Stimulated activated CD4-positive, alpha-beta T cell treated with anti-CD3 and anti-CD28 coated beads, Interleukin-1b, Interleukin-23, amount 100 ng/mL, for 1 hour (primary cell): Measurements from ENCODE around the gene RGS3.
"Not testable (repeated sequence)": the region's sequence is repeated elsewhere in the genome, so short reads cannot be mapped to it uniquely, and the experiment has no call there.

Source experiments
- DNase-seq, 2 donors: peaks; one replicate each; pipeline ENCODE4 v3.0.0-alpha.2; 2020; ENCODE audit warnings: low read depth in 2 of 2

Gene RGS3

GRCh38 chr9:113463418-113464285, at the start of gene RGS3:
RGS3 (plus strand) TSS chr9:113463727; CDS start chr9:113463803, 76 bp downstream.
- DNase-seq: no peak

GRCh38 chr9:113416149-113416721, 47.3 kb upstream of the RGS3 start:
- no peak for DNase-seq

GRCh38 chr9:113417370-113417769, 46.2 kb upstream of the RGS3 start:
- no peak for DNase-seq

DNA sequence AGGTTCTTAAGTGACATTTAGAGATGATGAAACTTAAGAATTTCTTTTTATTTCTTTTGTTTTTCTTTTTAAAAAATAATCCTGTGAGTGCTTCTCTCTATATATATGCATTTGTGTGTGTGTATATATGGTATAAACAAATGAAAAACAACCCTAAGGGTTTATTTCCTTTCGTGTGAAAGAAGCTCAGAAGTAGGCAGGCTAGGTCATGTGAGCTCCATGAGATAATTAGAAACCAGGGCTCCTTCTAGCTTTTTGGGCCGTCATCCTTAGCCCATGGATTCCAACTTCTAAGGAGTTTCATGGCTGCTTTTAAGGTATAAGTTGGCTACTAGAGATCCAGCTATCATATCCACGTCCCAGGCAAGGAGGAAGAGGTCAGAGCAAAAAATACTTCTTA, 41.8 kb upstream of the RGS3 start:
- DNase-seq: no peak

GRCh38 chr9:113425072-113425471, 38.5 kb upstream of the RGS3 start:
- no peak for DNase-seq

DNA sequence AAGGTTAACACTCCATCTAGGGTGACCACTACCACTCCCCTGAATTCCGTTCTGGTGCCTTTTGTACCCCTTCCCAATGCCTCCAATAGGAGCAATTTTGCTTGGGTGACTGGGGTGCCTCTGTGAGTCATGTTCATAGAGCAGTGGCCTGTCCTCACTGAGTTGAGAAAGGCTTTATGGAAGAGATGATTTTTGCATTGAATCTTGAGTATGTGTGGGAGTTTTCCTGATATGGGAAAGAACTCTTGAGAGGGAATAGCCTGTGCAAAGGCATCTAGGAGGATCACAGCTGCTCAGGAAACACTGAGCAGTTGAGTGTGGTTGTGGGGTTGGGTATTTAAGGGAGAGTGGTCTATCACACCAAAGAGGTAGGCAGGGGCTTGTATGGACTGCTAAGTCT, 36.8 kb upstream of the RGS3 start:
- DNase-seq: no peak

- no peak for DNase-seq
Measured at GRCh38 chr9:113427629-113428028, 35.9 kb upstream of the RGS3 start.

DNA sequence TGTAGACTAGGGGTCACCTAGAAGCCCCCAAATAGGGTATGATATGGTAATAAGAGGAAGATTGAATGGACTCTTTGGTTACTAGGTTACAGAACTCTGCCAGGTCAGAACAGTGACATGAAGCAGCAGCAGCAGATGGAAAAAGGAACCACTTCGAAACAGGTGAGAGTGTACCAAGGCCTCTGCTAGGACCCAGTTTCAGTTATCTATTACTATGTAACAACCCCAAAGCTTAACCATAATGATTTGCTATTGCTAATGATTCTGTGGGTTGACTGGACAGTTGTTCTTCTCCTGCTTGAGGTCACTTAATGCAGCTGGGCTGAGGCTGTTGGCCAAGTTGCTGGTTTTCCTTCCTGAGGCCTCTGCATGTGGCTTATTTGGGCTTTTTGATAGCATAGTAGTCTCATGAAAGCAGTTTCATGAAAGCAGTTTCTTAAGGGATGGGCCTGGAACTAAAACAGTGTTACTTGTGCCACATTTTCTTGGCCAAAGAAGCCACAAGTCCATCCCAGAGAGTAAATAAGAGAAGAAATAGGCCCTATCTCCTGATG, 35.4 kb upstream of the RGS3 start:
- no peak for DNase-seq

DNA sequence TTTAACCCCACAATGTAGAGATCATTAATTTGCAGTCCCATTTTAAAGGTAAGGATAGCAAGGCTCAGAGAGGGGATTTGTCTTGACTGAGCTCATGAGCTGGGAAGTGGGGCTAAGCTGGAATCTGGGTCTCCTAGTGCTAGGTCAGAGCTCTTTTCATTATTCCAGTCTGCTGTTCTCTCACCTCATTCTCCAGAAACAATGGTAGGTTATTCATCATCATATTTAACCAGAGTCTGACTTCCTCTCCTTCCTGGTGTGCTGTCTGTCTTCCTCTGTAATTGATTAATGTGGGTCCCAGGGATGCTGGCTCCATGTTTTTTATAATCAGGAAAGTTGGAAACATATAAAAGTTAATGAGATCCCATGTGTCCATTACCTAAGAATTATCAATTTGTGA, 32.3 kb upstream of the RGS3 start:
- no peak for DNase-seq

- DNase-seq: no peak
Measured at GRCh38 chr9:113436728-113437515, 26.6 kb upstream of the RGS3 start.

DNA sequence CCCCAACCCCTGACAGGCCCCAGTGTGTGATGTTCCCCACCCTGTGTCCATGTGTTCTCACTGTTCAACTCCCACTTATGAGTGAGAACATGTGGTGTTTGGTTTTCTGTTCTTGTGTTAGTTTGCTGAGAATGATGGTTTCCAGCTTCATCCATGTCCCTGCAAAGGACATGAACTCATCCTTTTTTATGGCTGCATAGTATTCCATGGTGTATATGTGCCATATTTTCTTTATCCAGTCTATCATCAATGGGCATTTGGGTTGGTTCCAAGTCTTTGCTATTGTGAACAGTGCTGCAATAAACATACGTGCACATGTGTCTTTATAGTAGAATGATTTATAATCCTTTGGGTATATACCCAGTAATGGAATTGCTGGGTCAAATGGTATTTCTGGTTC, 25.8 kb upstream of the RGS3 start:
- DNase-seq: not testable (repeated sequence)

DNA sequence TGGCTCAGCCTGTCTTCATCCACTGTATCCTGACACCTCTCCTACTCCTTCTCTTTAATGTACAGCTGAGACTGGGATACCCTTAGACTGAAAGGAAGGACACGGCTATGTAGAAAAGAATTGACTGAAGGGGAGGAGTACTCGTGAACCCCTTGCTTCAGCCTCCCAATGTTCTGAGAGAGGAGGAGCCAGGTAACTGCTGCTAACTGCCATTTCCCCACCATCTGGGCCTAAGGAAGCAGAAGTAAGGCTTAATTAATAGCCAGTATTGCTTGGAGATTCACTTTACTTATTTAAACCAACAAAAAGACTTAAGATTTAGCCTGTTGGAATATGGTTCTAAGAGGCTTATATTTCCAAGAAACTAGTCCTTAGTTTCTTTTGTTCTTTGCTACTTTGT, 18.8 kb upstream of the RGS3 start:
- no peak for DNase-seq

- DNase-seq: no peak
Measured at GRCh38 chr9:113446323-113446740, 17.2 kb upstream of the RGS3 start.

DNA sequence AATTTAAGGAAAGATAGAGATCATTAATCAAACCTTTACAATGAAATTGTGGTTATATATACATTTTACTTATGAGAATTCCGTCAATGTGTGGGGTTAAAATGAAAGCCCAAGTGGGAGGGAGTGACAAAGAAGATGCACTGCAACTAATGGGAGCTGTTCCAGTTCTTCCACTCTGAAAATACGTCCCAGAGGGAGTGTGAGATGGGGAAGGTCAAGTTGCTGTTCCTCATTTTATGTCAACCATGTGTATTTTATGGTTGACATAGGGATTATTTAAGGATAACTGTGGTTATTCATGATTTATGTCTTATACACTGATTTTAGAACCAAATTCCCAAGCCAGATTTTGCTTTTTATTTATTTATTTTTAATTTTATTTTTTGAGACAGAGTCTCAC, 14.2 kb upstream of the RGS3 start:
- no peak for DNase-seq

GRCh38 chr9:113452113-113452605, 11.4 kb upstream of the RGS3 start:
- DNase-seq: no peak

- no peak for DNase-seq
Measured at GRCh38 chr9:113454914-113455761, 8.4 kb upstream of the RGS3 start.

DNA sequence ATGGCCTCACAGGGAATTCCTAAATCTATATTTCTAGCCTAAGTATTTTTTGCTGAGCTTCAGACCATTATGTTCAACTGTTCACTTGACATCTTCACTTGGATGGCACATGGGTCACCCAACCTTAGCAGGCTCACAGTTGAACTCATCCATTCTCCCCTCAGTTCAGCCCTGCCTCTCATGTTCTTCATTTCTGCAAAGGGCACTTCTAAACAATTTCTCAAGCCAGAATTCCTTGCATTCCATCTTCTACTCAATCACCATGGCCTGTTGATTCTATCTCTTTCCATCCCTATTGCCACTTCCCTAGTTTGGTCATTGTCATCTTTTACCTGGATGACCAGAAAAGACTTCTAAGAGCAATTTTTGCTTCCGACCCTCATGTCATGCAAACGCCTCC, 7.3 kb upstream of the RGS3 start:
- DNase-seq: no peak

DNA sequence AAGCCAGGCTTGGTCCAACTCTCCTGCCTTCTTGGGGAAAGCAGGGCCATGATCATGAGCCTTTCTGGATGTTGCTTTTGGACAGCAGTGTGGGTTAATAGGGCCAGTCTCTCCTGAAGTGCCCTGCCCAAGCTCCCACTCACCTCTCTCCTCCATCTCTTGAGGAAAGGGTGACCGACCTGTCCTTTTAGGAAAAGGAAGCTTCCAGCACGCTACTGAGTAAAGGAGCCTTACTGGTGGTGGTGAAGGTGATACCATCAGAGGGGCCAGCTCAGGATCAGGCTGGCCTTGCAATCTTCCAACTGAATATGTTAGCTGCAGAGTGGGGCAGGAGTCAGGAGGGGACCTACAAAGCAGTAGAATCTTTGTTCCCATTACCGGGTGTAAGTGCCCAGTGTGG, 2.2 kb upstream of the RGS3 start:
- no peak for DNase-seq

GRCh38 chr9:113461943-113462342, 1.6 kb upstream of the RGS3 start:
- no peak for DNase-seq

GRCh38 chr9:113462781-113463286, 693 bp upstream of the RGS3 start:
- no peak for DNase-seq

GRCh38 chr9:113464286-113464660, 746 bp downstream of the RGS3 start:
- no peak for DNase-seq
